Skeletal muscle satellite cell (primary cell): ENCODE data around the gene LRWD1.
"Not testable (repeated sequence)": the region's sequence is repeated elsewhere in the genome, so short reads cannot be mapped to it uniquely, and the experiment has no call there.

Source experiments
- H3K27me3 ChIP-seq: 2 replicates; pipeline ENCODE4 v1.7.0; 2013; ENCODE audit warnings: low read length; ENCODE audit not compliant: control insufficient read depth, insufficient read depth
- H3K36me3 ChIP-seq: 2 replicates; pipeline ENCODE4 v1.7.0; 2013; ENCODE audit warnings: mild to moderate bottlenecking, control low read depth, low read length; ENCODE audit not compliant: insufficient read depth
- H3K4me1 ChIP-seq: 2 replicates; pipeline ENCODE4 v1.7.0; 2013; ENCODE audit warnings: low read length; ENCODE audit not compliant: control insufficient read depth, insufficient read depth
- H3K4me2 ChIP-seq: 2 replicates; pipeline ENCODE4 v1.7.0; 2013; ENCODE audit warnings: mild to moderate bottlenecking, low read length
- H3K4me3 ChIP-seq: 2 replicates; pipeline ENCODE4 v1.7.0; 2013; ENCODE audit warnings: low read length
- H3K9ac ChIP-seq: 2 replicates; pipeline ENCODE4 v1.7.0; 2013; ENCODE audit warnings: mild to moderate bottlenecking, low read depth, low read length, moderate library complexity
- H3K9me3 ChIP-seq: replicated peaks from 2 replicates; pipeline ENCODE4 v1.7.0; 2013; ENCODE audit warnings: mild to moderate bottlenecking, control low read depth, low read length

The LRWD1 gene

DNA sequence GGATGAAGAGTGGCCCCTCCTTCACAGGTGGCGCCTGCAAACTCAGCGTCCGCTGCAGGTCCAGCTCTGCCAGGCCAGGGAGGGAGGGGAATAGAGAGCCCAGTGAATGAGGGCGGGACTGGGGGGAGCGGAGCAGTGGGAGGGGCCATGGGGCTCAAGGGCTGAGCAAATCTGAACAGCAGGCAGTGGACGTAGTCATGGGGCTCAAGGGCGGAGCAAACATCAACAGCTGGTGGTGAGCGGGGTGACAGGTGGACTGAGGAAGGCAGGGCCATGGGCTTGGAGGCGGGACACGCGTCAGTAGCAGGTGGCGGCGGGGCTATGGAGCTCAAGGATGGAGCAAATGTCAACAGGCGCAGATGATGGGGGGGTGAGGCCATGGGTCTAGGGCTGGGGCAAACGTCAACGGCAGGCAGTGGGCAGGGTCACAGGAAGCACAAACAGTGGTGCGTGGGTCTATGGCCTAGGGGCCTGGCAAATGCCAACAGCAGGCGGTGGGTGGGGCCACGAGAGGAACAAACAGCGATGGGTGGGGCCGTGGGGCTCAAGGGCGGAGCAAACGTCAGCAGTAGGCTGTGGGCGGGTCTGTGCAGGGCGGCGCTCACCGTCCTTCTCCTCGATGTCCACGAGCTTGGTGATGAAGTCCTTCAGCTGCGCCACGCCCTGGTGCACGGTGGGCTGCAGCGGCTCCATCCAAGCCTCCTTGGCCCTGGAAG, 28.6 kb downstream of the LRWD1 start:
- not testable (repeated sequence) for H3K9ac ChIP-seq, H3K27me3 ChIP-seq, H3K4me2 ChIP-seq, H3K9me3 ChIP-seq, H3K4me3 ChIP-seq, H3K36me3 ChIP-seq, H3K4me1 ChIP-seq

DNA sequence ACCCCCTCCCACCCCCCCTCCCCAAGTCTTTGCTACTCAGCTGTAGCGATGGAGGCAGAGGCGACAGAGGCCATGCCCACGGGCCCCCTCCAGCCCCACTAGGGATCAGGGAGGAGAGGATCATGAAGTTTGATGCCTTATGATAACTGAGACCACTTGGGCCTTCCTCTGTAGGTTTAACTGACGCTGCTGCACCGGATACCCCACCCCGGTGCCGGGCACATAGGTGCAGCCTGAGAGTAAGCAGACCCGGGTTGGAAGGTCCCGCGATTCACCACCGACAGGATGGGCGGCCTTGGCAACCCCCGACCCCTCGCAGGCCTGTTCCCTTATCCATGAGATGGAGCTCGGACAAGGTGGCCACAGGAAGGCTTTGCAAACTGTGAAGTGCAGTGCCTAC, 29.2 kb downstream of the LRWD1 start:
- H3K9ac ChIP-seq, H3K4me2 ChIP-seq, H3K4me3 ChIP-seq, H3K27me3 ChIP-seq, H3K36me3 ChIP-seq, H3K4me1 ChIP-seq, H3K9me3 ChIP-seq: not testable (repeated sequence)

DNA sequence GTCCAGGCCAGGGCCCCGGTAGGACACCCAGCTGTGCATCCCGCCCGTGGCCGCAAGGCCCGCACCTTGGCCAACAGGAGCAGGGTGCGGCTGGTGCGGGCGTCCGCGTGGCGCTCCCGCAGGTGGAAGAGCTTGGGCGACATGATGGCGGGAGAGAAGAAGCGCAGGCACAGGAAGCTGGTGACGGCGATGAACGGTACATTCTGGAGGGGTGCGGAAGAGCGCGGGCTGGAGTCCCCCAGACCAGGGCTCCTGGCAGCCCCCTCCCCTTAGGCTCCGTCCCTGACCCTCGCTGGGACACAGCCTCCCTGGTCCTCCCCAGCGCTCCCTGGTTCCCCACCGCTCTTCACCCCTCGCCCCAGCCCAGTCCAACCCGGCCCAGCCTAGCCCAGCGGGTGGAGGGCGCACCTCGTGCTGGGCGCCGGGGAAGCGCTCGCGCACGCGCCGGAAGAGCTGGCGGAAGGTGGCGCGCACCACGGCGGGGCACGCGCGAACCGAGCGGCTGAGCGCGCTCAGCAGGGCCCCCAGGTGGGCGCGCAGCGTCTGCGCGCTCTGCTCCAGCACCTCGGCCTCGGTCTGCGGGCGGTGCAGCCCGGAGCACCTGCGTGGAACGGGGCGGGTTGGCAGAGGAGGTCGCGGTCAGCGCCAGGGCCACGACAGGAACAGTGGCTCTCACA, 29.8 kb downstream of the LRWD1 start:
- not testable (repeated sequence) for H3K4me1 ChIP-seq, H3K4me2 ChIP-seq, H3K36me3 ChIP-seq, H3K9ac ChIP-seq, H3K9me3 ChIP-seq, H3K4me3 ChIP-seq, H3K27me3 ChIP-seq

DNA sequence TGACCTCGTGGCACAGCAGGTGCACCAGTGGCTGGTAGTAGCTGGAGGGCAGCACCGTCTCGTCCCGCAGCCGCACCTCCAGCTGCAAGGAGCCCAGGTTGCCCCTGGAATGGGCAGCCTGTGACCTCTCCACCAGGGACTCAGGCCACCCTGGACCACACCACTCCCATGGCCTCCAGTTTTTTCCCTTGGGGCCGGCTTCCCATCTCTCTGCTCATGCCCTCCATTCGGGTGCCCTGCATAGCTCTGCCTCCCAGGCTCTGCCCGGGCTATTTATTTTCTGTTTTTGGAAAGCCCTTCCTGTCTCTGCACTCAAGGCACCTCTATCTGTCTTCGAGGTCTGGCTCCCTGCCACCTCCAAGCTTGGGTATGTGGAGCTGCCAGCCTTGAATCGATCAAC, 32.1 kb downstream of the LRWD1 start:
- H3K9ac ChIP-seq, H3K4me2 ChIP-seq, H3K27me3 ChIP-seq, H3K36me3 ChIP-seq, H3K4me1 ChIP-seq, H3K9me3 ChIP-seq, H3K4me3 ChIP-seq: not testable (repeated sequence)

DNA sequence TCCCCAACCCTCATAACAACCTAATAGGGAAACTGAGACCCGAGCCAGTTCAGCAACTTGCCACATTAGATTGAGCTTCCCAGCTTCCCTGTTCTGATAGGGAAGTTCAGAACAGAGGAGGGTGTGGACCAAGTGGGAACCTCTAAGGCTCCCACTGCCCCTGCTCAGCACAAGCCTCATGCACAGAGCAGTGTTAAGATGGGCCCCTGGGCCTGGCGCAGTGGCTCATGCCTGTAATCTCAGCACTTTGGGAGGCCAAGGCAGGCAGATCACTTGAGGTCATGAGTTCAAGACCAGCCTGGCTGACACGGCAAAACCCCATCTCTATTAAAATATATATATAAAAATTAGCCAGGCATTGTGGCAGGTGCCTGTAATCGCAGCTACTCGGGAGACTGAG, 32.5 kb downstream of the LRWD1 start:
- H3K9me3 ChIP-seq, H3K9ac ChIP-seq, H3K4me1 ChIP-seq, H3K4me3 ChIP-seq, H3K36me3 ChIP-seq, H3K4me2 ChIP-seq, H3K27me3 ChIP-seq: not testable (repeated sequence)

DNA sequence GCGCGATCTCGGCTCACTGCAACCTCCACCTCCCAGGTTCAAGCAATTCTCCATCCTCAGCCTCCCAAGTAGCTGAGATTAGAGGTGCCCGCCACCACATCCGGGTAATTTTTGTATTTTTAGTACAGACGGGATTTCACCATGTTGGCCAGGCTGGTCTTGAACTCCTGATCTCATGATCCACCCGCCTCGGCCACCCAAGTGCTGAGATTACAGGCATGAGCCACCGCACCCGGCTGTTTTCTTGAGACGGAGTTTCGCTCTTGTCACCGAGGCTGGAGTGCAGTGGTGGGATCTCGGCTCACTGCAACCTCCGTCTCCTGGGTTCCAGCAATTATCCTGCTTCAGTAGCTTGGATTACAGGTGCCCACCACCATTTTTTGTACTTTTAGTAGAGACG, 33.5 kb downstream of the LRWD1 start:
- H3K9ac ChIP-seq, H3K4me1 ChIP-seq, H3K36me3 ChIP-seq, H3K4me3 ChIP-seq, H3K4me2 ChIP-seq, H3K27me3 ChIP-seq, H3K9me3 ChIP-seq: not testable (repeated sequence)

DNA sequence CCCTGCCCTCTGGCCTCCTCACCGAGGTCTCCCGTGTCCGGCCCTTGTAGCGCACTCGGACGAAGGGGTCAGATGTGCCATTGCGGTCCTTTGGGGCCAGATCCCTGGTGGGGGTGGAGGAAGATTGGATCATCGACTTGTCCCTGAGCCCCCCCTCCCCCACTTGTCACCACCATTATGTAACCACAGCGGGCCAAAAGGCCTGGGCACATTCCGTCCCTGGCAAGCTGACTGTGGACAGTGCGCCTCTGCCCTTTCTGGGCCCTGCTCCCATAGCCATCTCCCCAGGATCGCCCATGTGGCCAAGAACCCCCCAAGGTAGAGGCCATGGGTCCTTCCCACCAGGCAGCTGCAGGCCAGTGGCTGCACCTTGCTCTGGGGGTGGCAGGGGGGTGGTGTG, 38.4 kb downstream of the LRWD1 start:
- H3K9ac ChIP-seq, H3K4me3 ChIP-seq, H3K9me3 ChIP-seq, H3K4me1 ChIP-seq, H3K27me3 ChIP-seq, H3K4me2 ChIP-seq, H3K36me3 ChIP-seq: not testable (repeated sequence)

DNA sequence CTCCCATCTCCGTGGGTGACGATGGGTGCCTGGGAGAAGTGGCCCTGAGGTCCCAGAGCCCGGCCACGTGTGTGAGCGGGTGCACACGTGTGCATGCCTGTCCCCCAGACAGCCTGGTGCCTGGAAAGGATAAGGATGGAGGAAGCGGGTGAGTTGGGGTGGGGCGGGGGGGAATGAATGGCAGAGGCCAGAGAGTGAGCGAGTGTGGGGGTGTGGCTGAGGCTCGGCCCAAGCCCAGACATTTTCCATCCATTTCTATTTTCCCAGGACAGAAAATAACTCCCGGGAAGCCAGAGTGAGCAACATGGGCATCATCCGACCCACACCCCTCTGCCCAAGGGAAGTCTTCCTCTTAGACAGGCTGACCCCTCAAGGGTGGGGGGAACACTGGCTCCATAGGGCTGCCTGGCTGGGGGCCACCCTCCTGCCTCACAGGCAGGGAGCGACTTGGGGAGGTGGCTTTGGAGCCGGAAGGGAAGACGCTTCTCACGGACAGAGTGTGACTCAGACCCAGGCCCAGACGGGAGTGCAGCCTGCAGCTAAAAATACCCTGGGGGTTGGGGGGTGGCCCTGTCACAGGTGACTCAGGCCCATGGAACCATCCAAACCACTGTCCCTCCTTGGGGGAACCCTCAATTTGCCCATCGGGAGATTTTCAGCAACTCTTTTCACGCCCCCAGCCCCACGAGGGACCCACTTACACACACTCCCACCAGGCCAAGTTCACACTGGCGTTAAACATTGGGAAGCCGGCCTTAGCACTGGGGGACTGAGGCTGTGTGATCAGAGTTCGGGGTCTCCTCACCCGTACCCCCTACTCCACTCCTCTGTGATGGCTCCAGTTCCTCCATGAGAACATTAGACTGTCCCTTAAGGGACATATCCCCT, 40.8 kb downstream of the LRWD1 start:
- H3K27me3 ChIP-seq, H3K9me3 ChIP-seq, H3K9ac ChIP-seq, H3K36me3 ChIP-seq, H3K4me1 ChIP-seq, H3K4me2 ChIP-seq, H3K4me3 ChIP-seq: not testable (repeated sequence)

DNA sequence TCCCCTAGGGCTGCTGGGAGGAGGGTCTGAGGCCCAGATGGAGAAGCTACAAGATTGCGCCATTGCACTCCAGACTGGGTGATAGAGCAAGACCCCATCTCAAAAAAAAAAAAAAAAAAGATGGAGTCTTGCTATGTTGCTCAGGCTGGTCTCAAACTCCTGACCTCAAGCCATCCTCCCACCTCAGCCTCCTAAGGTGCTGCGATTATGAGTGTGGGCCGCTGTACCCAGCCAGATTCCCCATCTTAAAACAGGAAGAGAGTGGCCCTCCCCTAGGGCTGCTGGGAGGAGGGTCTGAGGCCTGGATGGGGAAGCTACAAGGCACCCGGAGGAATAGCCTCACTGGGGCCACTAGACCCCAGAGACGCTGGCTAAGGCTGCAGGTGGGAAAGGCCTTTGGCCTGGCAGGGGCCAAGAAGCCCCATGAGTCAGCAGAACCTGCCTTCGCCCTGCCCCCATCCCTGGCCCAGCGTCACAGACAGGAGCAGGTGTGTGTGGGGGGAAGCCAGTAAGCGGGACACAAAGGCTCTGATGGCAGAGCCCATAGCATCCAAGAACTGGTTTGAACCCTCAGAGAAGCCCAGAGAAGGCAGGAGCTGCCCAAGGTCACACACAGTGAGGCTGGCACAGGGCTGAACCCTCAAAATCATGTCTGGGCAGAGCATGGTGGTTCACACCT, 42.8 kb downstream of the LRWD1 start:
- H3K9ac ChIP-seq, H3K27me3 ChIP-seq, H3K4me2 ChIP-seq, H3K4me1 ChIP-seq, H3K36me3 ChIP-seq, H3K9me3 ChIP-seq, H3K4me3 ChIP-seq: not testable (repeated sequence)

DNA sequence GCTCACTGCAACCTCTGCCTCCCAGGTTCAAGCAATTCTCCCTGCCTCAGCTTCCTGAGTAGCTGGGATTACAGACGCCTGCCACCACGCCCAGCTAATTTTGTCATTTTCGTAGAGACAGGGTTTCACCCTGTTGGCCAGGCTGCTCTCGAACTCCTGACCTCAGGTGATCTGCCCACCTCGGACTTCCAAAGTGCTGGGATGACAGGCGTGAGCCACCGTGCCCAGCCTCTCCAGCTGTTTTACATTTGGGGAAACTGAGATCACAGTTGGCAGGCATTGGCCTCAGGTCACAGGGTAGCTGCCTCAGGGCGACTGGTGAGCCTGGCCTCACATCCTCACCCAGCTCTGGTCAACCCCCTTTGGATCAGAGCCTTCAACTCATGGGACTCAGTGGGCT, 45.8 kb downstream of the LRWD1 start:
- not testable (repeated sequence) for H3K4me1 ChIP-seq, H3K36me3 ChIP-seq, H3K9me3 ChIP-seq, H3K9ac ChIP-seq, H3K4me3 ChIP-seq, H3K27me3 ChIP-seq, H3K4me2 ChIP-seq

DNA sequence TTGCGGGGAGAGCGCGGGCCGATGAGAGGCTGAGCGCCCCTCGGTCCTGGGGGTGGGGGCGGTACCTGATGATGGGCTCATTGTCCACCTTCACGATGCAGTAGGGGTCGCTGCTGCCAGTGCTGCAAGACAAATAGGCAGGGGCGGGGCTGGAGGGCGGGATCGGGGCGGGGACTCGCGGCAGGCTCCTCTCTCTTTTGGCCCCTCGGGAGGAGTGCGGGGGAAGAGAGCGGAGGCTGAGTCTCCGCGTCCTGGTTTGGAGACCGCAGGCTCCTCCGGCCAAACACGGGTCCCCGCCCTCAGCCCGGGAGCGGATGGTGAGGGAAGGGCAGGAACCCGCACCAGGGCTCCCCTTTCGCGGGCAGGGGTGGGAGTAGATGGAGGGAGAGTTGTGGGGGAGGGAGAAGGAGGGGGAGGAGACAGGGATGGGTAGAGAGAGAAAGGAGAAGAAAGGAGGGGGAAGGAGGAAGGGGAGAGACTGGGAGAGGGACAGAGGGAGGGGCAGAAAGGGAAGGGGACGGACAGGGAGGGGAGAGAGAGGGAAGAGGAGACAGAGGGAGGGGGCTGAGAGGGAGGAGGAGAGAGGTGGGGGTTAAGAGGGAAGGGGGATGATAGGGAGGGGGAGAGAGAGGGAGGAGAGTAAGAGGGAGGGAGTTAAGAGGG, 47.2 kb downstream of the LRWD1 start:
- not testable (repeated sequence) for H3K4me3 ChIP-seq, H3K27me3 ChIP-seq, H3K36me3 ChIP-seq, H3K4me1 ChIP-seq, H3K9ac ChIP-seq, H3K4me2 ChIP-seq, H3K9me3 ChIP-seq
